NCI-H1105 (cell line): ENCODE results near the gene PNPLA5.

Experiments used
- DNase-seq: peaks from one replicate; lab custom pipeline; 2025; lab: John Stamatoyannopoulos, UW

The PNPLA5 gene

GRCh38 chr22:43901976-43902643 is 10.3 kb upstream of the PNPLA5 start:
- DNase-seq, result no peak

- no peak for DNase-seq
Measured at GRCh38 chr22:43900206-43900605, 8.4 kb upstream of the PNPLA5 start.

- DNase-seq, result no peak
Measured at GRCh38 chr22:43897751-43898261, 6.0 kb upstream of the PNPLA5 start.

- DNase-seq, result no peak
Measured at GRCh38 chr22:43895986-43896645, 4.3 kb upstream of the PNPLA5 start.

GRCh38 chr22:43894122-43894521 is 2.3 kb upstream of the PNPLA5 start:
- no peak for DNase-seq

GRCh38 chr22:43893266-43893665 is 1.5 kb upstream of the PNPLA5 start:
- no peak for DNase-seq

- DNase-seq, result no peak
Measured at GRCh38 chr22:43892183-43892894, 526 bp upstream of the PNPLA5 start.

- no peak for DNase-seq
Measured at GRCh38 chr22:43890901-43891331, 897 bp downstream of the PNPLA5 start.

GRCh38 chr22:43889860-43890253 is 2.0 kb downstream of the PNPLA5 start:
- DNase-seq, result no peak

- DNase-seq, result no peak
Measured at GRCh38 chr22:43889201-43889859, 2.5 kb downstream of the PNPLA5 start.

- no peak for DNase-seq
Measured at GRCh38 chr22:43888740-43889139, 3.1 kb downstream of the PNPLA5 start.

GRCh38 chr22:43887391-43887790 is 4.4 kb downstream of the PNPLA5 start:
- DNase-seq, result no peak

- no peak for DNase-seq
Measured at GRCh38 chr22:43886231-43886630, 5.6 kb downstream of the PNPLA5 start.

GRCh38 chr22:43885786-43886185 is 6.0 kb downstream of the PNPLA5 start:
- no peak for DNase-seq

GRCh38 chr22:43885319-43885671 is 6.5 kb downstream of the PNPLA5 start:
- DNase-seq, result no peak

GRCh38 chr22:43884600-43885318 is 7.1 kb downstream of the PNPLA5 start:
- DNase-seq, result no peak

- no peak for DNase-seq
Measured at GRCh38 chr22:43883719-43884415, 7.9 kb downstream of the PNPLA5 start.

GRCh38 chr22:43883012-43883661 is 8.7 kb downstream of the PNPLA5 start:
- peak; percentile 55 for DNase-seq

- no peak for DNase-seq
Measured at GRCh38 chr22:43882122-43882767, 9.6 kb downstream of the PNPLA5 start.
